HL-60/S4 treated with phorbol 12-myristate 13-acetate at 8.2 ng/mL for 4 days and 3 days (cell line): Measurements from ENCODE around the gene AIG1.
"Not testable (repeated sequence)": the region's sequence is repeated elsewhere in the genome, so short reads cannot be mapped to it uniquely, and the experiment has no call there.

ENCODE experiments used
- in situ Hi-C: fragments of 300-500 bp; cut with MboI; formaldehyde crosslinking; loops from 2 replicates; pipeline ENCODE4 v1.15.0; 2022; ENCODE audit warnings: low sequenced_read_pairs

The AIG1 gene

GRCh38 chr6:143055213-143055612, 5.5 kb upstream of the AIG1 start:
- in situ Hi-C loops, result no loop called here

DNA sequence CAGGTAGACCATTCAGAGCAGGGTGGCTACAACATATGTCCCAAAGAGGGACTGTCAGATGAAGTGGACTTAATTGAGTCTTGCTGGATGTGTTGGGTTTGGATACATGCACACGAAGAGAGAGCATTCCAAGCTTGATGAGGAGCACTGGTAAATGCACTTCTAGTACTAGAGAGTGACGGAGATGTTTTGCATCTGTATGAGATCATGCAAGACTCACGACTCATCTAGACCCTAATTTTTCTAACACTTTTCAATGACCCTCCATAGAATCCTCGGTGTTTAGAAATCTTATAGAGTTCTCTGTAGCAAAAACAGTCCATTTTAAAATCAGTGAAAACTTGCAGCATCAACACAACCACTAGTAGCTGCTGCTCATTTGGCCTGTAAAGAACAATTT, 4.8 kb upstream of the AIG1 start:
- in situ Hi-C loops, result no loop called here

- in situ Hi-C loops, result no loop called here
Observed at GRCh38 chr6:143058987-143059386, 1.7 kb upstream of the AIG1 start.

DNA sequence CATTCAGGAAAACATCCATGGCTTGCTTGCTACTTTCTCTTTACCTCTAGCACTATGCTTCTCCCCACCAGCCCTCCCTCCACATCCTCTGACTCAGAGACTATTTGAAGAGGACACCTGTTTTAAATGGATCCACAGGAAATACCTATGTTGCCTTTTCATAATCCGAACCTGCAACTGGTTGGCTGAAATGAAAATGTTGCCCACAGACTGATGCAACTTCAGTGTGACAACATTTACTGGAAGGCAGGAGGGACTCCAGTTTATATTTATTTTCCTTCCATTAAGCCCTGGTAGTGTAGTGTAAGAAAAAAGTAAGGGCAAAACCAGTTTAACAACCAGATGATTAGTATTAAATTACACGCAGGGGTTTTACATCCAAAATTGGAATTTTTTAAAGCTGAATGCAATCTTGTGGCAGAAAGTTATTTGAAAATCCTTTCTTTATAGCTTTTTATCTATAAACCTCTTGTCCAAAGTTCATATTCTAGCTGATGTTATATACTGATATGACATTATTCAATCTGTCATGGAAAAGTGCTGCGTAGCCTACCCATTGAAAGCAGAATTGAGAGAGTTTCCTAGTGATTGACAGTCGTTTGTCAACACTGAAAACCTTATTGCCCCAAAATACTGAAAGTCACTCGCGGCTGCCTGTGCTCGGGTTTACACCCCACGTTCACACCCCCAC, 881 bp upstream of the AIG1 start:
- in situ Hi-C loops, result no loop called here

DNA sequence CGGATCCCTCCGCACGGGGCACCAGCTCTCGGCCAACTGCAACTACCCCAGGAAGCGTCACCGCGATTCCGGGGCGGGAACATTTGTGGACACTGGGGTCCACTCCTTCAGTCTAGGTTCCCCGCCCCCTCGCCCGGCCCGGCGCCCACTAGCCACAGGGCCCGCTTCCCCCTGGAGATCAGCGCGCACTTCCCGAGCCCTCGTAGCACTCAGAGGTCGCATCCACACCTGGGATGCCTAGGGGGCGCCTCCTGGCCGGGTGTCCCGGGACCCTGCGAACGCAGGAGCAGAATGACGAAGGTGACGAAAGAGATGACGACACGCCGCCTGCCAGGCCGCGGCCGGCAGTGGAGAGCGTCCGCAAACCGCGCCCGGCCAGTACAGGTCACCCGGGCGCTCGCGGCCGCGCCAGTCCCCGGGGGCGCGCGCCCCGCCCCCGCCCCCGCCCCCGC, 309 bp upstream of the AIG1 start:
- in situ Hi-C loops, result no loop called here

DNA sequence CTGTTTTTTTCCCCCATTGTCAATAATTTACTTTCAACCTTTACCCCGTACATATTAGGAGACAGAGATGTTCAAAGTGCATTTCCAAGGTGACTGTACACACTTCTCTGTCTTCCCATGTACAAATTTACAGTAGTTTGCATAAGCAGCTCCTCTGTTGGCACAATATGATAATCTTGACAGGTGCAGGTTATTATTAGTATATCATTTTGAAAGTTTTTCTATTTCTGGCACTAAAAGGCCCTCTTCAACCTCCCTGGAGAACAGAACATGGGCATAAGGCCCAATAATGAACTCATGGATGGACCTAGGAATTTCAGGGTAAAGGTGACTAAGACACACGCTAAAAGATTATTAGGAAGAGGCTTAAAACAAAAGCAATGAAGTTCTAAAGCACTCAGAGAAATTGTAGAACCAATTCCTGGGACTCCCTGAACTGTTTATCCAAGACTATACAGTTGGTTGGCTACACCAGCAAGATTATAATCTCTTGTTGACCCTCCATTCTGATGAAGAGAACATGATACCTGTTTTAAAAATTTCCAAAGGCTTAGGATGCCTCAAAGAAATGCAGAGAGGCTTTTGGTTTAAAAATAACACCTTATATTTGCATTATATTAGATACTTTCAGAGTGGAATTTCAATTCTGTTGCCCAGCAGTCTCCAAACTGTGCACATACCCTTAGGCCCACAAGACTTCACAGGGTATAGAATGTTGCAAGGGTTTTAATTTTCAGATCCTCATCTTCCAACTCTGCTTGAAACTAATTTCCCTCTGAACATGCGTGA, 1.1 kb downstream of the AIG1 start:
- in situ Hi-C loops, result no loop called here

- in situ Hi-C loops, result no loop called here
Observed at GRCh38 chr6:143062551-143062950, 1.9 kb downstream of the AIG1 start.

DNA sequence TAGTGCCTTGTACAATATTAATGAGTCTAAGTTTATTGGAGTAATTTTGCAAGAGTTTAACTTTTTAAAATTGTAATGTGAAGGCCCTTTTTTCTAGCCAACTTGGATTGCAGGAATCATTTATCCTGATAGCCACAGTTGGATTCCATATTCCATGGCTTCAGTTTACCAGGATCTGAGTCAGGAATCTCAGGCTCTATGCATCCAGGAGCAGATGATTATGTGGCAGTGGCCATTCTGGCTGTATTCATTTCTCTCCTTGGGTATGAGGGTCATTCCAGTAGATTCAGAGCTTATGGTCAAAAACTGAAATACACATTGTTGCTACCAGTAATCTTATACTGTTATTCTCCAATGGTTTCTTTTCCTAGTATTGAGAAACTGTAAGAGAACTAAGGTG, 2.9 kb downstream of the AIG1 start:
- in situ Hi-C loops, result no loop called here

DNA sequence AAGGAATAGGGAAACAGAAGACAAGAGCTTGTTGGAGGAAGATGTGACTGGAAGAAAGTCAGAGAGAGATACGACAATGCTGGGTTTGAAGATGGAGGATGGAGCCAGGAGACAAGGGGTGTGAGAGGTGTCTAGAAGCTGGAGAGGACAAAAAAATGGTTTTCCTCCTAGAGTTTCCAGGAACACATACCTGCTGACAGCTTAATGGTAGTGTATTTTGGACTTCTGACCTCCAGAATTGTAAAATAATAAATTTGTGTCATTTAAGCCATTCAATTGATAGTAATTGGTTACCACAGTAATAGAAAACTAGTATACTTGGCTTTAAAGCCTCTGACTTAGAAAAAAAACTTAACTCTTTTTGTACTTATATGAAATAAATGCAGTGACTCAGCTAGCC, 3.6 kb downstream of the AIG1 start:
- in situ Hi-C loops, result no loop called here

DNA sequence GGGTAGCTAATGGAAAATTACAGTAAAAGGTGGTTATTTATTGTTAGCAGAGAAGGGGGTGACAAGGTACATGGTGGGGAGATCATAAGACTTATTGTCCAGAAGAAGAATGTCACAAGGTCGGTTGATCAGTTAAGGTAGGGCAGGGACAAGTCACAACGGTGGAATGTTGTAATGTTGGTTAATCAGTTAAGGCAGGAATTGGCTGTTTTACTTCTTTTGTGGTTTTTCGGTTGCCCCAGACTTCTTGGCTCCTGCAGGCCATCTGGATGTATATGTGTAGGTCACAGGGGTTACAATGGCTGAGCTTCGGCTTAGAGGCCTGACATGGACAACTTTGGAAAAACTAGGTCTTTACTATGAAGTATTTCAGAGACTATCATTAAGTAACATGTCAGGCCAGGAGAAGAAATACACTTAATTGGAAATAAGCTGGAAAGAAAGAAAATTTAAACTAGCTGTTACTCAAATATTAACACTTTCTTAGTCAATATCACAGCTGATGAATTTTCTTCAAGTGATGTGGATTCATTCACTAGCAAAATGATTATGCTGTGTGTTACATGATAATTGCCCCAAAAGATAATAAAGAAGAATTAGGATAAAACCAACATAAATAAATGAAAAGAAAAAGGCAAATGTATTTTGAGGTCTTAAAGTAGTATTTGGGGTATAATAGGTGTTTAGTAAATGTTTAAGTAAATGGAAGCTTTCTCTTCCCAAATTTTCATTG, 4.4 kb downstream of the AIG1 start:
- in situ Hi-C loops, result no loop called here

DNA sequence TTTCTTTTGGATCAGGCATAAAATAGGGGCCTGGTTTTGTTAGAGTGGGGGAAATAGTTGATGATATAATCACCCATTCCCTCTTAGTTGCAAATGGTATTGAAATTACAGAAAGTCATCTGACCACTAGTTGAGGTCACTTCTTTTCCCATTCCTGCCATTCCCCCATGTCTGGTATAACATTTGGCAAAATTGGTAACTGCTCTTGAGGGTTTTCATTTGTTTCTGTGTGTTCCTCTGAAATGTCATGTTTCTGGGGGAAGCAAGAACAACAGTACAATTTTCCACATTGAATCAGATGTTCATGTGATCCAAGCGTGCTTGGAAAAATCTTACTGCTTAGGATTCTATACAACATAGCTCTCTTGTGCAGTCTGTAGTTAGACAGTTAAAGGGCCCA, 7.3 kb downstream of the AIG1 start:
- in situ Hi-C loops, result no loop called here

- in situ Hi-C loops, result no loop called here
Observed at GRCh38 chr6:143074101-143074500, 13.4 kb downstream of the AIG1 start.

DNA sequence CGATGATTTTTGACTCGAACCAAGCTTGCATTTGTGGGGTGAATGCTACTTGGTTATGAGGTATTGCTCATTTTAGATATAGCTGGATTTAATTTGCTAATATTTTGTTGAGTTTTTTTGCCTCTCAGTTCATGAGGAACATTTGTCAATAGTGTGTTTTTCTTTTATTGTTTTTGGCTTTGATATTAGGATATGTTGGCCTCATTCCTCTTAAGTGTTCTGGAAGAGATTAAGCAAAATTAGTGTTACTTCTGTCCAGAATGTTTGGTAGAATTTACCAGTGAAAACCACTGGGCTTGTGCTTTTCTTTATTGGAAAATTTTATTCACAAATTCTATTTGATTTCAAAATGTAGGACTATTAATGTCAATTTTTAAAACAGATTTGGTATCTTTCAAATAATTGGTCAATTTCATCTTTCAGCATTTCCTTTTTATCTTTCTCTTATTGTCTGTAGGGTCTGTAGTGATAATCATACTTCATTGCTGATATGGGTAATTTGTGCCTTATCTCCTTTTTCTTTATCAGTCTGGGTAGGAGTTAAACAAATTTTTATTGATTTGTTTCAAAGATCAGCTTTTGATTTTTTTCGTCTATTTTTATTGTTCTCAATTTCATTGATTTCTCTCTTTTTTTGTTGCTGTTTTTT, 14.1 kb downstream of the AIG1 start:
- in situ Hi-C loops, result no loop called here

GRCh38 chr6:143078468-143079324, 18.0 kb downstream of the AIG1 start:
- in situ Hi-C loops, result no loop called here

DNA sequence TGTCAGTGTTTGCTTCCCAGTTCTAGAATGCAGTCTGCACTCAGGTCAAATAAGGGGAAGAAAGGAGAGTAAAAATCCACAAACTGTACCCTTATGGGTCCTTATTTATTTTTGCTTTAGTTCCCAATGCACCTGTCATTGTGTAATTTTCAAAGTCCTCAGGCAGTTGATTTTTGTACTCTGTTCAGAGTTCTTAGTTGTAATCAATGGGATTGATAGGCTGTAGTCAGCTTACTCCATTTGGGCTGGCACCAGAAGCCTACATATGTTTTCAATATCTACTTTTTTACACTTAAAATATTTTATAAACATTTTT, 18.6 kb downstream of the AIG1 start:
- in situ Hi-C loops, result no loop called here

GRCh38 chr6:143082274-143082673, 21.6 kb downstream of the AIG1 start:
- in situ Hi-C loops, result not testable (repeated sequence)

DNA sequence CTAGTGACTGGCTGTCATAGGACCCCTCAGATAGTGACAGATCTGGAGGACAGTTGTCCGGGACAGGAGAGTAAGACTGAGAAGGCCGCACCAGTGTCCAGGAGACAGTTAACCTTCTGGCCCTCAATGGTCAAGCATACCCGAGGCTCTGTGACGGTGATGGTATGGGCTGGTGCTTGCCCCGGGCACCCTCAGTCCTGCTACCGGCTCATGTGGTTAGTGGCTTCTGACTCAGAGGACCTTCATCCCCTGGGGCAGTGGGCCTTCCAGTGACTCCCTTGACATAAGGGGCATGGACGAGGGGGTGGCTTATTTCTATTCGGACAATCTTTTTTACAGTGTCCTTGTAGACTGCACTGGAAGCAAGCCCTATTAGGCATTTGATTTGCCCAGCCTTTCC, 23.3 kb downstream of the AIG1 start:
- in situ Hi-C loops, result not testable (repeated sequence)

DNA sequence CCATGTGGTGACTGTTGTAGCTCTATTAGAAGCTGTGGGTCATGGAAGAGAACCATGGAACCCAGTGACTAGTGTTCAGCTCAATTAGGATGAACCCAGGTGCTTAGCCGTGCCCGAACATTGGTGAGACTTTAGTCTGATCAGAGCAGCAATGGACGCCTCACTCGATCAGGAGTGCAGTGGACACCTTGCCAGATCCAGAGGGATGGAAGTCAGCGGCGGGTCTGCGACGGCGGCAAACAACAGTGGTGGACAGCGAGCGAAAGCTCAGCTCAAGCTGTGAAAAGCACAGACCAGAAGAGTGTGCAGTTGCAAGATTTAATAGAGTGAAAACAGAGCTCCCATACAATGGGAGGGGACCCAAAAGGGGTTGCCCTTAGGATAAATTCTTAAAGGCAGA, 26.6 kb downstream of the AIG1 start:
- in situ Hi-C loops, result not testable (repeated sequence)

- in situ Hi-C loops, result no loop called here
Observed at GRCh38 chr6:143087856-143088255, 27.2 kb downstream of the AIG1 start.

DNA sequence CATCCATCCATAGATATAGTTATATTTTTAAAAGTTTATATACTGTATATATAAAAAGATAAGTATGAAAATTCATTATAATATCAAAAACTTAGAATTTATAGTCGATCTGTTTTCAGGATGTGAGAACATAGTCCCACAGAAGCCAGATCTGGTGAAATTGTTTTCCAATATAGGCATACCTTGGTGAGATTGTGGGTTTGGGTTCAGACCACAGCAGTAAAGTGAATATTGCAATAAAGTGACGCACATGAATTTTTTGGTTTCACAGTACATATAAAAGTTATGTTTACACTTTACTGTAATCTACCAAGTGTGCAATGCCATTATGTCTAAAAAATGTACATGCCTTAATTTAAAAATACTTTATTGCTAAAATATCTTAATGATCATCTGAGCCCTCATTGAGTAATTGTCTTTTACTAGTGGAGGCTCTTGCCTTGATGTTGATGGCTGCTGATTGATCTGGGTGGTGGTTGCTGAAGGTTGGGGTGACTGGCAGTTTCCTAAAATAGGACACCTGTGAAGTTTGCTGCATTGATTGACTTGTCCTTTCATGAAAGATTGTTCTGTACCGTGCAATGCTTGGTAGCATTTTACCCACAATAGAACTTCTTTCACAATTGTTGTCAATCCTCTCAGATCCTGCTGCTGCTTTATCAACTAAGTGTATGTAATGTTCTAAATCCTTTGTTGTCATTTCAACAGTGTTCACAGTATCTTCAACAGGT, 29.8 kb downstream of the AIG1 start:
- in situ Hi-C loops, result no loop called here
